ENCODE data around the gene SBK2. TPM values are rescaled to one million over a fixed set of nuclear protein-coding genes. Genes with fewer than 3 reads are reported as not detected.
A peak's percentile ranks its signal among the peaks of the same experiment; 100 is the strongest.
"Not testable (repeated sequence)": the region's sequence is repeated elsewhere in the genome, so short reads cannot be mapped to it uniquely, and the experiment has no call there.

Gene SBK2
- 0.14 and 0.17 TPM in 2 replicates for total RNA-seq

- Histone ChIP-seq H3K4me3 (ENCODE audit: low read depth, low read length) (no peak within 1 kb of the TSS), H3K36me3 (ENCODE audit: control insufficient read depth, insufficient read depth, low read length) (no peaks in the 10 kb centered on the region), H3K27me3 (ENCODE audit: control insufficient read depth, insufficient read depth, low read length) (peaks cover 3% of the 10 kb centered on the region)
- DNase-seq (ENCODE audit: low read depth): no peak
- TF ChIP-seq CTCF (IDR thresholded peaks at IDR 0.05; ENCODE audit: insufficient read depth, low read length, poor library complexity, severe bottlenecking): peak; percentile 38
These were observed at the start of gene SBK2 for GRCh38 chr19:55536951-55537740. Gene SBK2, minus strand, starts transcription at chr19:55537133. Its CDS starts 839 bp downstream, at chr19:55536294.

- Histone ChIP-seq H3K27me3 (ENCODE audit: control insufficient read depth, insufficient read depth, low read length) (no peaks in the 10 kb centered on the region), H3K4me3 (ENCODE audit: low read depth, low read length) (peak overlapping the region; percentile 17), H3K36me3 (ENCODE audit: control insufficient read depth, insufficient read depth, low read length) (no peaks in the 10 kb centered on the region)
- no peak for TF ChIP-seq CTCF (IDR thresholded peaks at IDR 0.05; ENCODE audit: insufficient read depth, low read length, poor library complexity, severe bottlenecking)
- no peak for DNase-seq (ENCODE audit: low read depth)
These were observed 48.9 kb upstream of the SBK2 start for GRCh38 chr19:55585658-55586339.

- H3K36me3 ChIP-seq (ENCODE audit: control insufficient read depth, insufficient read depth, low read length): no peaks in the 10 kb centered on the region
- no peak for DNase-seq (ENCODE audit: low read depth)
- H3K4me3 ChIP-seq (ENCODE audit: low read depth, low read length): no peak overlapping the region
- no peaks in the 10 kb centered on the region for H3K27me3 ChIP-seq (ENCODE audit: control insufficient read depth, insufficient read depth, low read length)
- TF ChIP-seq CTCF (IDR thresholded peaks at IDR 0.05; ENCODE audit: insufficient read depth, low read length, poor library complexity, severe bottlenecking): no peak
These were observed 47.9 kb upstream of the SBK2 start for GRCh38 chr19:55584871-55585270.

- H3K27me3 ChIP-seq (ENCODE audit: control insufficient read depth, insufficient read depth, low read length); H3K4me3 ChIP-seq (ENCODE audit: low read depth, low read length); H3K36me3 ChIP-seq (ENCODE audit: control insufficient read depth, insufficient read depth, low read length); DNase-seq (ENCODE audit: low read depth): not testable (repeated sequence)
These were observed 47.0 kb upstream of the SBK2 start for GRCh38 chr19:55583897-55584296.

- not testable (repeated sequence) for H3K27me3 ChIP-seq (ENCODE audit: control insufficient read depth, insufficient read depth, low read length); H3K36me3 ChIP-seq (ENCODE audit: control insufficient read depth, insufficient read depth, low read length); H3K4me3 ChIP-seq (ENCODE audit: low read depth, low read length); DNase-seq (ENCODE audit: low read depth)
These were observed 45.4 kb upstream of the SBK2 start for GRCh38 chr19:55582284-55582683.

GRCh38 chr19:55581823-55582223, 44.9 kb upstream of the SBK2 start:
- H3K36me3 ChIP-seq (ENCODE audit: control insufficient read depth, insufficient read depth, low read length): no peaks in the 10 kb centered on the region
- H3K27me3 ChIP-seq (ENCODE audit: control insufficient read depth, insufficient read depth, low read length): no peaks in the 10 kb centered on the region
- no peak overlapping the region for H3K4me3 ChIP-seq (ENCODE audit: low read depth, low read length)
- TF ChIP-seq CTCF (IDR thresholded peaks at IDR 0.05; ENCODE audit: insufficient read depth, low read length, poor library complexity, severe bottlenecking): no peak
- DNase-seq (ENCODE audit: low read depth): peak; percentile 82

All from kidney epithelial cell (primary cell).